Fibroblast of gingiva (primary cell): ENCODE data around the gene NIPAL1.
"Not testable (repeated sequence)": the region's sequence is repeated elsewhere in the genome, so short reads cannot be mapped to it uniquely, and the experiment has no call there.

ENCODE experiments used
- DNase-seq: peaks from one replicate; pipeline ENCODE4 v3.0.0-alpha.2; 2011; ENCODE audit warnings: low read depth

Gene NIPAL1

GRCh38 chr4:48016141-48017107, at the start of gene NIPAL1, which contains the start of gene CNGA1:
Gene NIPAL1, plus strand, starts transcription at chr4:48016772. Its CDS starts 68 bp downstream, at chr4:48016840.
Gene CNGA1, minus strand, starts transcription at chr4:48016681. Its CDS starts 63,992 bp downstream, at chr4:47952689.
- peak; percentile 27 for DNase-seq

GRCh38 chr4:47968847-47969246, 47.7 kb upstream of the NIPAL1 start:
- no peak for DNase-seq

- no peak for DNase-seq
Measured at GRCh38 chr4:47972181-47972580, 44.4 kb upstream of the NIPAL1 start.

GRCh38 chr4:47972721-47973120, 43.9 kb upstream of the NIPAL1 start:
- no peak for DNase-seq

- DNase-seq: no peak
Measured at GRCh38 chr4:47974566-47974965, 42.0 kb upstream of the NIPAL1 start.

- no peak for DNase-seq
Measured at GRCh38 chr4:47990145-47990544, 26.4 kb upstream of the NIPAL1 start.

- DNase-seq: not testable (repeated sequence)
Measured at GRCh38 chr4:47992475-47992874, 24.1 kb upstream of the NIPAL1 start.

- DNase-seq: no peak
Measured at GRCh38 chr4:47996021-47996420, 20.6 kb upstream of the NIPAL1 start.

GRCh38 chr4:48002267-48002666, 14.3 kb upstream of the NIPAL1 start:
- no peak for DNase-seq

GRCh38 chr4:48003568-48003967, 13.0 kb upstream of the NIPAL1 start:
- DNase-seq: peak; percentile 21

- no peak for DNase-seq
Measured at GRCh38 chr4:48005781-48006180, 10.8 kb upstream of the NIPAL1 start.

- no peak for DNase-seq
Measured at GRCh38 chr4:48008021-48008596, 8.5 kb upstream of the NIPAL1 start.

- DNase-seq: not testable (repeated sequence)
Measured at GRCh38 chr4:48010906-48011305, 5.7 kb upstream of the NIPAL1 start.

GRCh38 chr4:48011722-48012121, 4.8 kb upstream of the NIPAL1 start:
- DNase-seq: no peak

- no peak for DNase-seq
Measured at GRCh38 chr4:48012824-48013223, 3.7 kb upstream of the NIPAL1 start.

- no peak for DNase-seq
Measured at GRCh38 chr4:48015216-48015615, 1.4 kb upstream of the NIPAL1 start.

- no peak for DNase-seq
Measured at GRCh38 chr4:48015678-48016077, 894 bp upstream of the NIPAL1 start.

GRCh38 chr4:48017108-48017571, 568 bp downstream of the NIPAL1 start:
- peak; percentile 11 for DNase-seq

GRCh38 chr4:48018112-48018511, 1.5 kb downstream of the NIPAL1 start:
- DNase-seq: no peak

GRCh38 chr4:48021100-48021499, 4.5 kb downstream of the NIPAL1 start:
- no peak for DNase-seq

- no peak for DNase-seq
Measured at GRCh38 chr4:48022192-48022799, 5.7 kb downstream of the NIPAL1 start.

- DNase-seq: no peak
Measured at GRCh38 chr4:48024522-48024921, 8.0 kb downstream of the NIPAL1 start.

- DNase-seq: peak; percentile 6
Measured at GRCh38 chr4:48025005-48025404, 8.4 kb downstream of the NIPAL1 start.
